ENCODE measurements around the gene GRK2.

DNA sequence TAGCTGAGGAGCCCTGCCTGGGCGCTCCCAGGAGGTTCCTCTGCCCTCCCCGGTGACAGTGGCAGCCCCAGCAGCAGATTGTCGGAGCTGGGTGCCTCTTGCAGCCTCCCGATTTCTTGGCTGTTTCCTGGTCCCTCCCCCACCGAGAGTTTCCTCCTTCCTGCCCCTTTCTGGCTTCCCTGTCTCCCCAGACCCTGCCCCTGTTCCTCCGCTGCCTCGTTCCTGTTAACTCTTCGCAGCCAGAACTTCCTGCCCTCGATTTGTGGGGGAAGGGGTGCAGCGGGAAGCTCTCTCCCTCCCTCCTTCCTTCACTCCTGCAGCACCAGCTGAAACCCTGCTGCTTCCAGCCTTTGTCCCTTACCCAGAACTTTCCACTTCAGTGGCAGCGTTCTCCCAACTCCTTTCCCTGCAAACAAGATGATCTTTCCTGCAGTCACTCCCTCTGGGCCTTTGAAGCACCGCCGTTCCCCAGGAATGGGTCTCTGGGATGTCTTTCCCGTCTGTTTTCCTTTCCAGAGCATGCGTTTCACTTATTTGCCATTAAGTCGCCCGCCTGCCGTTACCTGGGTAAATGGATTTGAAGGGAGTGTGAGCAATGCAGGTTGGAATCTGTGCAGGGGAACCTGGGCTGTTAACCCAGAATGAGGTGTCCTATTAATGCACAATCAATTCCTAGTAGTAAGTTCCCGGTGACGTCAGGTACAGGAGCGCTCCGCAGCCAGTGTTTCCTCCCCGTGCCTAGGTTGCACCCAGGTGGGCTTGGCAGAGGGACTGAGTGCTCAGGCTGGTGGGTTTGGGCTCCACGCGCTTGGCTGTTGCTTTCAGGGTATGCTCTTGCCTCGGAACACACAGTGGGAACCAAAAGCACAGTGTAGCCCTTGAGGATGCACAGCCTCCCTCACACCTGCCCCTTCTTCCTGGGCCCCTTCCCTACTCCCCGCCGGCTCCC, 4.3 kb downstream of the GRK2 start:
- no peak for TF ChIP-seq CTCF (IDR thresholded peaks at IDR 0.05)
- TF ChIP-seq EZH2phosphoT487 (IDR thresholded peaks at IDR 0.05) = no peak
- no peak for TF ChIP-seq EZH2 (IDR thresholded peaks at IDR 0.05)

Measured in neural progenitor cell (in vitro differentiated cells).